ENCODE data around the gene TRIM46. TPM values are rescaled to one million over a fixed set of nuclear protein-coding genes. Genes with fewer than 3 reads are reported as not detected.

TRIM46 gene
- total and polyA plus RNA-seq, 2 of the 13 experiments (the other 11 are each of a cell fraction or from before 2014, with no cell fraction given): 0.04 to 0.09 TPM

DNA sequence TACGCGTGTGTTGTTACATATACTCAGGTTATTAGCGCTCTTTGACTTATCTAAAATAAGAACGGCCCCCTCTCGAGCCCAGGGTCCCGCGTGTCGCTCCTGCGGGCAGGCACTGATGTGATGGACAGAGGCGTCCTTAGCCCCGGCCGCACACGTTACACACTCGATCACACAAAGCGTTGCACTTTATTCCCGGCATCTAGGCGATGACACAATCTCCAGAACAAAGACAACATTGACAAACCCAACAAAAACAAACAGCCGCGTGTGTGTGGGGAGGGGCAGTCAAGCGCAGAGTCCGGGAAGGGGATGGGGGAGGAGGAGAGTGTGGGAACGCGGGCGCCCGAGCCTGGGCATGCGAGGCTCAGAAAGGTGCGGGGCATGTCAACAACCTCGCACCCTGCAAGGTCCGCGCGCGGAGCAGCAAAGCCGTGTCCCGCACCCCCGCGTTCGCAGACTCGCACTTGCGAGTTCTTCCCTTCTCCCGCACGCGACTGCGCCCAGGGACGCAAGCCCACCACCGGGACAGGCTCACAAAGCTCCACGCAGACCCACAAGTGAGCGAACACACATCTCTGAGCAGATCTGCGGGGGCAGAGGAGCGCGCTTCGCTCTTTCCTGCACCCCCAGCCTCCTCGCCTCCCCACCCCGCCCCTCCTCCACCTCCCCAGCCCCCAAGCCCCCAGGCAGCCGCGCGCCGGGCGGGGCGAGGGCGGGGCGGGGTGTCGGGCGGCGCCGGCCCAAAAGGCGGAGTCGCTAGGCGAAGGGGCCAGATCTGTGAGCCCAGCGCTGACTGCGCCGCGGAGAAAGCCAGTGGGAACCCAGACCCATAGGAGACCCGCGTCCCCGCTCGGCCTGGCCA lies 46.3 kb upstream of the TRIM46 start, which contains the start of gene EFNA1 (continued):
- TF ChIP-seq, protein P1, sequence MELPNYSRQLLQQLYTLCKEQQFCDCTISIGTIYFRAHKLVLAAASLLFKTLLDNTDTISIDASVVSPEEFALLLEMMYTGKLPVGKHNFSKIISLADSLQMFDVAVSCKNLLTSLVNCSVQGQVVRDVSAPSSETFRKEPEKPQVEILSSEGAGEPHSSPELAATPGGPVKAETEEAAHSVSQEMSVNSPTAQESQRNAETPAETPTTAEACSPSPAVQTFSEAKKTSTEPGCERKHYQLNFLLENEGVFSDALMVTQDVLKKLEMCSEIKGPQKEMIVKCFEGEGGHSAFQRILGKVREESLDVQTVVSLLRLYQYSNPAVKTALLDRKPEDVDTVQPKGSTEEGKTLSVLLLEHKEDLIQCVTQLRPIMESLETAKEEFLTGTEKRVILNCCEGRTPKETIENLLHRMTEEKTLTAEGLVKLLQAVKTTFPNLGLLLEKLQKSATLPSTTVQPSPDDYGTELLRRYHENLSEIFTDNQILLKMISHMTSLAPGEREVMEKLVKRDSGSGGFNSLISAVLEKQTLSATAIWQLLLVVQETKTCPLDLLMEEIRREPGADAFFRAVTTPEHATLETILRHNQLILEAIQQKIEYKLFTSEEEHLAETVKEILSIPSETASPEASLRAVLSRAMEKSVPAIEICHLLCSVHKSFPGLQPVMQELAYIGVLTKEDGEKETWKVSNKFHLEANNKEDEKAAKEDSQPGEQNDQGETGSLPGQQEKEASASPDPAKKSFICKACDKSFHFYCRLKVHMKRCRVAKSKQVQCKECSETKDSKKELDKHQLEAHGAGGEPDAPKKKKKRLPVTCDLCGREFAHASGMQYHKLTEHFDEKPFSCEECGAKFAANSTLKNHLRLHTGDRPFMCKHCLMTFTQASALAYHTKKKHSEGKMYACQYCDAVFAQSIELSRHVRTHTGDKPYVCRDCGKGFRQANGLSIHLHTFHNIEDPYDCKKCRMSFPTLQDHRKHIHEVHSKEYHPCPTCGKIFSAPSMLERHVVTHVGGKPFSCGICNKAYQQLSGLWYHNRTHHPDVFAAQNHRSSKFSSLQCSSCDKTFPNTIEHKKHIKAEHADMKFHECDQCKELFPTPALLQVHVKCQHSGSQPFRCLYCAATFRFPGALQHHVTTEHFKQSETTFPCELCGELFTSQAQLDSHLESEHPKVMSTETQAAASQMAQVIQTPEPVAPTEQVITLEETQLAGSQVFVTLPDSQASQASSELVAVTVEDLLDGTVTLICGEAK (IDR thresholded peaks at IDR 0.05): no peak
- TF ChIP-seq, protein P1 (CRISPR knock-in tag; IDR thresholded peaks at IDR 0.05): peak; percentile 56; the same call in 1 of the 2 replicates
- peak; percentile 54 for TF ChIP-seq ZNF709 (CRISPR knock-in tag; IDR thresholded peaks at IDR 0.05)
- TF ChIP-seq HHEX (CRISPR knock-in tag; IDR thresholded peaks at IDR 0.05): 0 out of 2 replicates have a peak, but pooled peaks have one; percentile 60
- TF ChIP-seq ZNF335 (CRISPR knock-in tag; IDR thresholded peaks at IDR 0.05): peak; percentile 45; the same call in 1 of the 2 replicates
- TF ChIP-seq ZNF652 (CRISPR knock-in tag; IDR thresholded peaks at IDR 0.05; ENCODE audit: borderline replicate concordance, low read depth): 0 out of 2 replicates have a peak, but pooled peaks have one; percentile 33
- peak; percentile 72 for TF ChIP-seq ISL2 (CRISPR knock-in tag; IDR thresholded peaks at IDR 0.05)
- peak; percentile 72; the same call in 1 of the 2 replicates for TF ChIP-seq ZFX (CRISPR knock-in tag; IDR thresholded peaks at IDR 0.05; ENCODE audit: low read depth)
- TF ChIP-seq YY1 (IDR thresholded peaks at IDR 0.05; ENCODE audit: insufficient read depth, insufficient replicate concordance, low read depth, low read length): peak; percentile 36
- peak; percentile 83 for TF ChIP-seq TEAD3 (CRISPR knock-in tag; optimal IDR thresholded peaks at IDR 0.05; ENCODE audit: borderline replicate concordance)
- peak; percentile 96 to 99 for TF ChIP-seq EP300 (IDR thresholded peaks at IDR 0.05; ENCODE audit: low read depth in 2 of 2, low read length in 2 of 2)
- TF ChIP-seq EP300 (CRISPR knock-in tag; IDR thresholded peaks at IDR 0.05; ENCODE audit: borderline replicate concordance): peak; percentile 97
- no peak for TF ChIP-seq RFXANK (CRISPR knock-in tag; IDR thresholded peaks at IDR 0.05)
- no peak; the same call in 1 of the 2 replicates for TF ChIP-seq ZNF367 (CRISPR knock-in tag; IDR thresholded peaks at IDR 0.05; ENCODE audit: borderline replicate concordance)
- TF ChIP-seq KDM5B (CRISPR knock-in tag; IDR thresholded peaks at IDR 0.05; ENCODE audit: borderline replicate concordance): peak; percentile 69
- TF ChIP-seq, protein P2, sequence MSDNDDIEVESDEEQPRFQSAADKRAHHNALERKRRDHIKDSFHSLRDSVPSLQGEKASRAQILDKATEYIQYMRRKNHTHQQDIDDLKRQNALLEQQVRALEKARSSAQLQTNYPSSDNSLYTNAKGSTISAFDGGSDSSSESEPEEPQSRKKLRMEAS (IDR thresholded peaks at IDR 0.05): no peak
- no peak for TF ChIP-seq DNMT1 (CRISPR knock-in tag; IDR thresholded peaks at IDR 0.05)
- 0 out of 2 replicates have a peak, but pooled peaks have one; percentile 73 for TF ChIP-seq SMYD3 (CRISPR knock-in tag; IDR thresholded peaks at IDR 0.05)
- no peak for TF ChIP-seq KDM5A (IDR thresholded peaks at IDR 0.05; ENCODE audit: borderline replicate concordance, low read length)
- no peak for TF ChIP-seq HNRNPUL1 (IDR thresholded peaks at IDR 0.05; ENCODE audit: low read depth, low read length)
- peak; percentile 69; the same call in 1 of the 2 replicates for TF ChIP-seq ZNF749 (CRISPR knock-in tag; IDR thresholded peaks at IDR 0.05; ENCODE audit: borderline replicate concordance)
- TF ChIP-seq ZNF619 (CRISPR knock-in tag; IDR thresholded peaks at IDR 0.05): no peak; the same call in 1 of the 2 replicates
